H9 (cell line): Measurements from ENCODE around the gene EPB41L4A. TPM values are rescaled to one million over a fixed set of nuclear protein-coding genes. Genes with fewer than 3 reads are reported as not detected.

Source experiments
- DNase-seq: peaks from one replicate; pipeline ENCODE4 v3.0.0-alpha.2; 2017
- H2AFZ ChIP-seq: one replicate; pipeline ENCODE4 v1.6.1; 2013; ENCODE audit warnings: mild to moderate bottlenecking, low read length, control low read depth, moderate library complexity
- H2AK5ac ChIP-seq: 2 replicates; pipeline ENCODE4 v1.6.1; 2013; ENCODE audit warnings: low read length, control low read depth, mixed read lengths; ENCODE audit not compliant: insufficient read length
- H2BK120ac ChIP-seq: one replicate; pipeline ENCODE4 v1.6.1; 2013; ENCODE audit warnings: low read depth, mild to moderate bottlenecking, low read length, control low read depth, inconsistent platforms; ENCODE audit not compliant: poor library complexity, severe bottlenecking
- H2BK12ac ChIP-seq: 2 replicates; pipeline ENCODE4 v1.6.1; 2013; ENCODE audit warnings: low read length, control low read depth, mixed read lengths, low read depth; ENCODE audit not compliant: insufficient read length
- H2BK15ac ChIP-seq: 2 replicates; pipeline ENCODE4 v1.6.1; 2013; ENCODE audit warnings: low read depth, low read length, control low read depth
- H2BK20ac ChIP-seq: one replicate; pipeline ENCODE4 v1.6.1; 2013; ENCODE audit warnings: low read depth, mild to moderate bottlenecking, low read length, control low read depth, inconsistent platforms; ENCODE audit not compliant: poor library complexity, severe bottlenecking
- H2BK5ac ChIP-seq: 2 replicates; pipeline ENCODE4 v1.6.1; 2013; ENCODE audit warnings: low read length, control low read depth, mixed read lengths; ENCODE audit not compliant: insufficient read length
- H3K14ac ChIP-seq: 2 replicates; pipeline ENCODE4 v1.6.1; 2013; ENCODE audit warnings: low read length, control low read depth; ENCODE audit not compliant: insufficient read depth
- H3K18ac ChIP-seq: 2 replicates; pipeline ENCODE4 v1.6.1; 2013; ENCODE audit warnings: low read depth, mild to moderate bottlenecking, mixed read lengths, low read length, control low read depth; ENCODE audit not compliant: insufficient read length
- H3K23ac ChIP-seq: 2 replicates; pipeline ENCODE4 v1.6.1; 2013; ENCODE audit warnings: low read length, control low read depth, mixed read lengths, low read depth; ENCODE audit not compliant: insufficient read length
- H3K23me2 ChIP-seq: 2 replicates; pipeline ENCODE4 v1.6.1; 2013; ENCODE audit warnings: low read depth, mild to moderate bottlenecking, mixed read lengths, low read length, control low read depth; ENCODE audit not compliant: insufficient read length, poor library complexity, severe bottlenecking
- H3K27ac ChIP-seq: 2 replicates; pipeline ENCODE4 v1.5.1; 2013; ENCODE audit warnings: low read length, control low read depth, mixed read lengths, low read depth; ENCODE audit not compliant: insufficient read length
- H3K27me3 ChIP-seq: 2 replicates; pipeline ENCODE4 v1.6.1; 2013; ENCODE audit warnings: low read length, control low read depth, inconsistent platforms; ENCODE audit not compliant: insufficient read depth
- H3K4ac ChIP-seq: 2 replicates; pipeline ENCODE4 v1.6.1; 2013; ENCODE audit warnings: low read depth, mild to moderate bottlenecking, control low read depth, inconsistent platforms, low read length, moderate library complexity
- H3K4me1 ChIP-seq: 2 replicates; pipeline ENCODE4 v1.6.1; 2013; ENCODE audit warnings: low read length, control low read depth, inconsistent platforms; ENCODE audit not compliant: insufficient read depth
- H3K4me2 ChIP-seq: 2 replicates; pipeline ENCODE4 v1.6.1; 2013; ENCODE audit warnings: low read length, control low read depth, mixed read lengths; ENCODE audit not compliant: insufficient read length, insufficient read depth
- H3K56ac ChIP-seq: 2 replicates; pipeline ENCODE4 v1.6.1; 2013; ENCODE audit warnings: low read depth, mild to moderate bottlenecking, mixed read lengths, low read length, control low read depth; ENCODE audit not compliant: insufficient read length
- H3K79me1 ChIP-seq: 2 replicates; pipeline ENCODE4 v1.6.1; 2013; ENCODE audit warnings: low read depth, mild to moderate bottlenecking, moderate library complexity, low read length, control low read depth, inconsistent platforms; ENCODE audit not compliant: insufficient read depth, poor library complexity, severe bottlenecking
- H3K79me2 ChIP-seq: 2 replicates; pipeline ENCODE4 v1.6.1; 2013; ENCODE audit warnings: low read length, control low read depth, inconsistent platforms; ENCODE audit not compliant: insufficient read depth
- H3K9ac ChIP-seq: 2 replicates; pipeline ENCODE4 v1.6.1; 2013; ENCODE audit warnings: low read length, control low read depth, mixed read lengths; ENCODE audit not compliant: insufficient read length; ENCODE audit errors: extremely low read depth
- H3K9me3 ChIP-seq: one replicate; pipeline ENCODE4 v1.6.1; 2013; ENCODE audit warnings: low read depth, low read length, inconsistent platforms; ENCODE audit not compliant: control insufficient read depth
- H3T11ph ChIP-seq: one replicate; pipeline ENCODE4 v1.6.1; 2013; ENCODE audit warnings: mild to moderate bottlenecking, low read length, control low read depth, inconsistent platforms
- H4K20me1 ChIP-seq: one replicate; pipeline ENCODE4 v1.6.1; 2013; ENCODE audit not compliant: control insufficient read depth, insufficient read length, insufficient read depth
- H4K5ac ChIP-seq: 2 replicates; pipeline ENCODE4 v1.6.1; 2013; ENCODE audit warnings: low read depth, mild to moderate bottlenecking, mixed read lengths, low read length, control low read depth; ENCODE audit not compliant: insufficient read length
- H4K8ac ChIP-seq: replicated peaks from 2 replicates; pipeline ENCODE4 v1.6.1; 2013; ENCODE audit warnings: low read length, control low read depth, mixed read lengths, low read depth; ENCODE audit not compliant: insufficient read length
- H4K91ac ChIP-seq: 2 replicates; pipeline ENCODE4 v1.6.1; 2013; ENCODE audit warnings: low read depth, mild to moderate bottlenecking, moderate library complexity, mixed read lengths, low read length, control low read depth; ENCODE audit not compliant: insufficient read length
- H3K27ac Mint-ChIP-seq, 3 experiments: 2 replicates in 2 of 3; 3 replicates in 1 of 3; pipeline ENCODE4 v1.8.0; 2020 to 2021; ENCODE audit warnings: mixed read lengths in 3 of 3, mild to moderate bottlenecking in 1 of 3, moderate library complexity in 1 of 3
- H3K27me3 Mint-ChIP-seq: 2 replicates; pipeline ENCODE4 v1.8.0; 2021; ENCODE audit warnings: low read depth, mild to moderate bottlenecking, moderate library complexity, mixed read lengths
- H3K36me3 Mint-ChIP-seq, 3 experiments: 2 replicates in 2 of 3; 3 replicates in 1 of 3; pipeline ENCODE4 v1.8.0; 2020 to 2021; ENCODE audit warnings: low read depth in 3 of 3, mixed read lengths in 3 of 3; ENCODE audit not compliant: insufficient read depth in 1 of 3
- H3K4me1 Mint-ChIP-seq, 2 experiments: 2 replicates each; pipeline ENCODE4 v1.8.0; 2020; ENCODE audit warnings: mixed read lengths in 2 of 2
- H3K4me3 Mint-ChIP-seq, 2 experiments: 2 replicates in 1 of 2; 3 replicates in 1 of 2; pipeline ENCODE4 v1.8.0; 2020 to 2021; ENCODE audit warnings: mild to moderate bottlenecking in 2 of 2, mixed read lengths in 2 of 2, moderate library complexity in 1 of 2
- H3K9me3 Mint-ChIP-seq, 2 experiments: 2 replicates in 1 of 2; 3 replicates in 1 of 2; pipeline ENCODE4 v1.8.0; 2020; ENCODE audit warnings: mild to moderate bottlenecking in 2 of 2, mixed read lengths in 2 of 2, moderate library complexity in 1 of 2
- WGBS: extraction: QIAGEN DNeasy Blood & Tissue Kit; methylation state at CpG from one replicate; pipeline ENCODE4 v1.1.7; 2013; ENCODE audit warnings: missing lambda C conversion rate, low lambda C conversion rate, mixed read lengths; ENCODE audit not compliant: insufficient read length; ENCODE audit errors: extremely low coverage; 5-methylcytosine and 5-hydroxymethylcytosine counted together
- total RNA-seq: library from RNA; stranded (reverse); gene quantifications from 2 replicates; pipeline ENCODE4 v1.2.1, GENCODE V29; 2021
- TF ChIP-seq, protein P1 (sequence below): fragments of 200-600 bp; sonication (generic); conservative IDR thresholded peaks from 3 replicates; pipeline ENCODE4 v1.8.0; 2021; ENCODE audit warnings: antibody characterized with exemption, mild to moderate bottlenecking

Gene EPB41L4A
- total RNA-seq, 1 experiment from 2014 or later: 4.9 TPM

DNA sequence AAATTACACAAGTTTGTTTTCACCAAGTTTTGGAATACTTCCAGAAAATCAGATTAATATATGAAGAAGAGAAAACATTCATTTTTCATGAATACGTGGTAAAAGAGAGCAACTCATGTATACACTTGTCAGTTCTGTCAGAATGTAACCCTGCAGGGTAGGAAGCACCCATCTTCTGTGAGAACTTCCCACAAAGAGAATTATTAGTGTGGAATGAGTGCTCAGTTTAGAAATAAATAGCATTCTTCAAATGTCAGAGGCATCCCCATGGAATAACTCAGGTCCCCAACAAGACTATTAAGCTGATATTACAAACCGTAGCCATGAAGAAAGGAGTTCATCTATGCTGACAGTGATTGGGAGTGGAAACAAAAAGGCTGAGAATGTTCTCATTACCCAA is 45.2 kb downstream of the EPB41L4A start:
- no peak overlapping the region for H3K23ac ChIP-seq
- Mint-ChIP-seq H3K9me3 (no peaks in the 10 kb centered on the region; a peak in 1 of 5 replicates), H3K4me1 (0 out of 4 replicates have a peak, but pooled peaks cover 0 to 3% of the 10 kb centered on the region in 2 experiments), H3K36me3 (no peaks in the 10 kb centered on the region), H3K27ac (no peak overlapping the region), H3K4me3 (no peak overlapping the region), H3K27me3 (no peaks in the 10 kb centered on the region)
- H3K9me3 ChIP-seq: no peaks in the 10 kb centered on the region
- no peak overlapping the region for H2AK5ac ChIP-seq
- H2BK20ac ChIP-seq: no peak overlapping the region
- DNase-seq: no peak
- H3K9ac ChIP-seq: no peak overlapping the region
- no peak overlapping the region for H4K5ac ChIP-seq
- H3K4me1 ChIP-seq: no peaks in the 10 kb centered on the region
- H2BK5ac ChIP-seq: no peak overlapping the region
- no peaks in the 10 kb centered on the region for H3K79me1 ChIP-seq
- no peak overlapping the region for H2BK15ac ChIP-seq
- H3K14ac ChIP-seq: no peak overlapping the region
- H3K56ac ChIP-seq: no peak overlapping the region
- H3K18ac ChIP-seq: no peak overlapping the region
- TF ChIP-seq, protein P1, sequence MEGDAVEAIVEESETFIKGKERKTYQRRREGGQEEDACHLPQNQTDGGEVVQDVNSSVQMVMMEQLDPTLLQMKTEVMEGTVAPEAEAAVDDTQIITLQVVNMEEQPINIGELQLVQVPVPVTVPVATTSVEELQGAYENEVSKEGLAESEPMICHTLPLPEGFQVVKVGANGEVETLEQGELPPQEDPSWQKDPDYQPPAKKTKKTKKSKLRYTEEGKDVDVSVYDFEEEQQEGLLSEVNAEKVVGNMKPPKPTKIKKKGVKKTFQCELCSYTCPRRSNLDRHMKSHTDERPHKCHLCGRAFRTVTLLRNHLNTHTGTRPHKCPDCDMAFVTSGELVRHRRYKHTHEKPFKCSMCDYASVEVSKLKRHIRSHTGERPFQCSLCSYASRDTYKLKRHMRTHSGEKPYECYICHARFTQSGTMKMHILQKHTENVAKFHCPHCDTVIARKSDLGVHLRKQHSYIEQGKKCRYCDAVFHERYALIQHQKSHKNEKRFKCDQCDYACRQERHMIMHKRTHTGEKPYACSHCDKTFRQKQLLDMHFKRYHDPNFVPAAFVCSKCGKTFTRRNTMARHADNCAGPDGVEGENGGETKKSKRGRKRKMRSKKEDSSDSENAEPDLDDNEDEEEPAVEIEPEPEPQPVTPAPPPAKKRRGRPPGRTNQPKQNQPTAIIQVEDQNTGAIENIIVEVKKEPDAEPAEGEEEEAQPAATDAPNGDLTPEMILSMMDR: no peak
- H2BK120ac ChIP-seq: no peak overlapping the region
- no peak overlapping the region for H4K91ac ChIP-seq
- no peak overlapping the region for H3K4ac ChIP-seq
- H3K4me2 ChIP-seq: no peak overlapping the region
- H4K20me1 ChIP-seq: no peaks in the 10 kb centered on the region
- no peak overlapping the region for H2BK12ac ChIP-seq
- no peak overlapping the region for H4K8ac ChIP-seq
- H3K27me3 ChIP-seq: no peaks in the 10 kb centered on the region
- no peaks in the 10 kb centered on the region for H3K23me2 ChIP-seq
- no peak overlapping the region for H3T11ph ChIP-seq
- H3K27ac ChIP-seq: no peak overlapping the region
- no peak overlapping the region for H2AFZ ChIP-seq
- no peaks in the 10 kb centered on the region for H3K79me2 ChIP-seq
- no CpG with 5 or more reads among the region's 2 CpGs for WGBS
